ENCODE data around the gene CASP8.

GRCh38 chr2:201275990-201276389, 15.7 kb downstream of the CASP8 start:
- 0 out of 2 replicates have a peak, but pooled peaks have one; percentile 20 for TF ChIP-seq CTCF (conservative IDR thresholded peaks at IDR 0.05; ENCODE audit: low read depth, low read length)
- no peak for TF ChIP-seq EZH2 (IDR thresholded peaks at IDR 0.05; ENCODE audit: borderline replicate concordance, low read depth, low read length, poor library complexity, severe bottlenecking)
